HepG2 (cell line): ENCODE measurements around the gene ASXL1. TPM values are rescaled to one million over a fixed set of nuclear protein-coding genes. Genes with fewer than 3 reads are reported as not detected.

Experiments used
- ARID3A ChIP-seq: IDR thresholded peaks from 2 replicates; pipeline ENCODE4 v1.6.1; 2012; ENCODE audit warnings: low read depth, low read length, improper control_type of control experiment
- CSRNP1 ChIP-seq: sonication (generic); formaldehyde crosslinking; IDR thresholded peaks from 2 replicates; pipeline ENCODE4 v1.8.1; 2023; ENCODE audit warnings: mild to moderate bottlenecking, missing genetic modification reagents
- HCFC1 ChIP-seq: fragments of 150-350 bp; IDR thresholded peaks from 2 replicates; pipeline ENCODE4 v1.6.1; 2014; ENCODE audit warnings: low read depth, low read length
- KDM4B ChIP-seq: sonication (generic); formaldehyde crosslinking; IDR thresholded peaks from 2 replicates; pipeline ENCODE4 v1.4.0; 2020; ENCODE audit warnings: missing genetic modification reagents
- NBN ChIP-seq: fragments of 450-650 bp; conservative IDR thresholded peaks from 2 replicates; pipeline ENCODE4 v1.6.1; 2017
- PLSCR1 ChIP-seq: sonication (generic); formaldehyde crosslinking; IDR thresholded peaks from 2 replicates; pipeline ENCODE4 v1.5.0; 2020; ENCODE audit warnings: missing genetic modification reagents, mild to moderate bottlenecking, borderline replicate concordance
- RFX1 ChIP-seq: fragments of 450-650 bp; IDR thresholded peaks from 2 replicates; pipeline ENCODE4 v1.6.1; 2017
- SALL1 ChIP-seq: sonication (generic); formaldehyde crosslinking; IDR thresholded peaks from 2 replicates; pipeline ENCODE4 v1.8.0; 2022; ENCODE audit warnings: mild to moderate bottlenecking, missing genetic modification reagents
- SIX1 ChIP-seq: sonication (generic); formaldehyde crosslinking; IDR thresholded peaks from 2 replicates; pipeline ENCODE4 v1.4.0; 2020; ENCODE audit warnings: missing genetic modification reagents, borderline replicate concordance
- SMAD1 ChIP-seq: sonication (generic); formaldehyde crosslinking; IDR thresholded peaks from 2 replicates; pipeline ENCODE4 v1.4.0; 2020; ENCODE audit warnings: missing genetic modification reagents, low read depth, mild to moderate bottlenecking, borderline replicate concordance
- ZFP41 ChIP-seq: sonication (generic); formaldehyde crosslinking; IDR thresholded peaks from 2 replicates; pipeline ENCODE4 v1.4.0; 2020; ENCODE audit warnings: mild to moderate bottlenecking, missing genetic modification reagents, borderline replicate concordance
- ZNF33A ChIP-seq: sonication (generic); formaldehyde crosslinking; IDR thresholded peaks from 2 replicates; pipeline ENCODE4 v1.5.1; 2020; ENCODE audit warnings: missing genetic modification reagents, mild to moderate bottlenecking, moderate library complexity, borderline replicate concordance
- ZNF446 ChIP-seq: sonication (generic); formaldehyde crosslinking; IDR thresholded peaks from 2 replicates; pipeline ENCODE4 v1.5.0; 2020; ENCODE audit warnings: mild to moderate bottlenecking, missing genetic modification reagents
- ZNF598 ChIP-seq: sonication (generic); formaldehyde crosslinking; IDR thresholded peaks from 2 replicates; pipeline ENCODE4 v1.5.1; 2020; ENCODE audit warnings: mild to moderate bottlenecking, missing genetic modification reagents, borderline replicate concordance
- ZNF724P ChIP-seq: sonication (generic); formaldehyde crosslinking; IDR thresholded peaks from 2 replicates; pipeline ENCODE4 v1.8.0; 2022; ENCODE audit warnings: missing genetic modification reagents, borderline replicate concordance
- ZNF841 ChIP-seq: sonication (generic); formaldehyde crosslinking; IDR thresholded peaks from 2 replicates; pipeline ENCODE4 v1.8.1; 2023; ENCODE audit warnings: missing genetic modification reagents, borderline replicate concordance
- polyA plus RNA-seq, 8 experiments: library from polyadenylated mRNA; depleted of rRNA in 3 of 8; stranded (reverse) in 7 of 8; unstranded in 1 of 8; fragments of >200 nt; fragmentation: Illumina TruSeq in 4 of 8; extraction: Trizol in 4 of 8; gene quantifications; 2 replicates each; pipeline versions ENCODE4 v1.2.1 to v1.2.3, GENCODE V29; 2011 to 2016; ENCODE audit warnings: low read depth in 4 of 8, missing spikeins in 1 of 8, mixed read lengths in 1 of 8; ENCODE audit not compliant: insufficient read depth in 1 of 8
- total RNA-seq, 5 experiments: library from RNA; depleted of rRNA; stranded (reverse); fragments of >200 nt; fragmentation: Illumina TruSeq; extraction: Trizol; gene quantifications; 2 replicates each; pipeline ENCODE4 v1.2.3, GENCODE V29; 2016; ENCODE audit warnings: low read depth in 1 of 5
- TF ChIP-seq, protein P1 (sequence below): sonication (generic); formaldehyde crosslinking; IDR thresholded peaks from 2 replicates; pipeline ENCODE4 v1.5.0; 2020; ENCODE audit warnings: mild to moderate bottlenecking, missing genetic modification reagents
- TF ChIP-seq, protein P2 (sequence below): IDR thresholded peaks from 2 replicates; pipeline ENCODE4 v1.6.1; 2016; ENCODE audit warnings: mild to moderate bottlenecking
- TF ChIP-seq, protein P3 (sequence below): sonication (generic); formaldehyde crosslinking; conservative IDR thresholded peaks from 2 replicates; pipeline ENCODE4 v1.8.0; 2022; ENCODE audit warnings: mild to moderate bottlenecking, moderate library complexity, missing genetic modification reagents

ASXL1 gene
- total and polyA plus RNA-seq, 2 of the 13 experiments (the other 11 are each of a cell fraction or from before 2014, with no cell fraction given): 62.1 to 74.8 TPM

DNA sequence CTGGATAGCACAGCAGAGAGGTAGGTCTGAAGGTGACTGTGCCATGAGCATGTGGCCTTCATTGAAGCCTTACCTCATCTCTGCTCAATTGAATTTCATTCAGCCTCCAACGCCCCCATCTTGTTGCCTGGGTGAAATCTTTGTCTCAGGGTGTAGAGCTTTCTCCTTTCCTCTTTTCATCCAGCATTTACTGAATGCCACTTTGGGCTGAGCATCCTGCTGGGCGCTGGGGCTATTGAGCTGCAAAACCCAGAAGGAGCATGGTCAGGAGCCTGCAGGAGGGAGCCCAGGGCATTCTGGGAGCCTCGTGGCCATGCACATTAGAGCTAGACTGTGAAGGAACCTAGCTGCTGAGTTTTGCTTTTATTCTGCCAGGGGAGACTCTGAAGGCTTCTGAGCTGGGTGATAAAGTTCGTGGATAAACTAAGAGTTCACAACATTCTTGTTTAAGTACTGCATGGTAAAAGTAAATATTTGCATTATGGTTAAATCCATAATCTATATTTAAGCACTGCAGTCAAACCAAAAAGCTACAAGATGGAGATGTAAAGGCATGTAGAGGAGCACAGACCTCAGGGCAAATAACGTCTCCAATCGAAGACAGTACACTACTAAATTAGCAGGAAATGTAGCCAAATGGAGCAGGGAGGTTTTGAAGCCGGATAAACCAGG is 13.2 kb upstream of the ASXL1 start (continued):
- TF ChIP-seq, protein P1, sequence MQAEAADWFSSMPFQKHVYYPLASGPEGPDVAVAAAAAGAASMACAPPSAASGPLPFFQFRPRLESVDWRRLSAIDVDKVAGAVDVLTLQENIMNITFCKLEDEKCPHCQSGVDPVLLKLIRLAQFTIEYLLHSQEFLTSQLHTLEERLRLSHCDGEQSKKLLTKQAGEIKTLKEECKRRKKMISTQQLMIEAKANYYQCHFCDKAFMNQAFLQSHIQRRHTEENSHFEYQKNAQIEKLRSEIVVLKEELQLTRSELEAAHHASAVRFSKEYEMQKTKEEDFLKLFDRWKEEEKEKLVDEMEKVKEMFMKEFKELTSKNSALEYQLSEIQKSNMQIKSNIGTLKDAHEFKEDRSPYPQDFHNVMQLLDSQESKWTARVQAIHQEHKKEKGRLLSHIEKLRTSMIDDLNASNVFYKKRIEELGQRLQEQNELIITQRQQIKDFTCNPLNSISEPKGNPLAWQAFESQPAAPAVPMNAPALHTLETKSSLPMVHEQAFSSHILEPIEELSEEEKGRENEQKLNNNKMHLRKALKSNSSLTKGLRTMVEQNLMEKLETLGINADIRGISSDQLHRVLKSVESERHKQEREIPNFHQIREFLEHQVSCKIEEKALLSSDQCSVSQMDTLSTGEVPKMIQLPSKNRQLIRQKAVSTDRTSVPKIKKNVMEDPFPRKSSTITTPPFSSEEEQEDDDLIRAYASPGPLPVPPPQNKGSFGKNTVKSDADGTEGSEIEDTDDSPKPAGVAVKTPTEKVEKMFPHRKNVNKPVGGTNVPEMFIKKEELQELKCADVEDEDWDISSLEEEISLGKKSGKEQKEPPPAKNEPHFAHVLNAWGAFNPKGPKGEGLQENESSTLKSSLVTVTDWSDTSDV (CRISPR knock-in tag): no peak
- no peak for TF ChIP-seq RFX1
- no peak for TF ChIP-seq ZFP41 (CRISPR knock-in tag)
- TF ChIP-seq ZNF598: peak; percentile 85; the same call in 1 of the 2 replicates
- TF ChIP-seq ZNF446 (CRISPR knock-in tag): no peak
- no peak for TF ChIP-seq CSRNP1 (CRISPR knock-in tag)
- no peak for TF ChIP-seq NBN
- TF ChIP-seq SMAD1: no peak
- TF ChIP-seq, protein P2, sequence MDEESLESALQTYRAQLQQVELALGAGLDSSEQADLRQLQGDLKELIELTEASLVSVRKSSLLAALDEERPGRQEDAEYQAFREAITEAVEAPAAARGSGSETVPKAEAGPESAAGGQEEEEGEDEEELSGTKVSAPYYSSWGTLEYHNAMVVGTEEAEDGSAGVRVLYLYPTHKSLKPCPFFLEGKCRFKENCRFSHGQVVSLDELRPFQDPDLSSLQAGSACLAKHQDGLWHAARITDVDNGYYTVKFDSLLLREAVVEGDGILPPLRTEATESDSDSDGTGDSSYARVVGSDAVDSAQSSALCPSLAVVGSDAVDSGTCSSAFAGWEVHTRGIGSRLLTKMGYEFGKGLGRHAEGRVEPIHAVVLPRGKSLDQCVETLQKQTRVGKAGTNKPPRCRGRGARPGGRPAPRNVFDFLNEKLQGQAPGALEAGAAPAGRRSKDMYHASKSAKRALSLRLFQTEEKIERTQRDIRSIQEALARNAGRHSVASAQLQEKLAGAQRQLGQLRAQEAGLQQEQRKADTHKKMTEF: peak; percentile 62; the same call in 1 of the 2 replicates
- no peak for TF ChIP-seq ZNF33A (CRISPR knock-in tag)
- TF ChIP-seq ZNF724P (CRISPR knock-in tag): no peak
- TF ChIP-seq ARID3A: peak; percentile 61; the same call in 1 of the 2 replicates
- TF ChIP-seq KDM4B (CRISPR knock-in tag): 0 out of 2 replicates have a peak, but pooled peaks have one; percentile 46
- TF ChIP-seq, protein P3, sequence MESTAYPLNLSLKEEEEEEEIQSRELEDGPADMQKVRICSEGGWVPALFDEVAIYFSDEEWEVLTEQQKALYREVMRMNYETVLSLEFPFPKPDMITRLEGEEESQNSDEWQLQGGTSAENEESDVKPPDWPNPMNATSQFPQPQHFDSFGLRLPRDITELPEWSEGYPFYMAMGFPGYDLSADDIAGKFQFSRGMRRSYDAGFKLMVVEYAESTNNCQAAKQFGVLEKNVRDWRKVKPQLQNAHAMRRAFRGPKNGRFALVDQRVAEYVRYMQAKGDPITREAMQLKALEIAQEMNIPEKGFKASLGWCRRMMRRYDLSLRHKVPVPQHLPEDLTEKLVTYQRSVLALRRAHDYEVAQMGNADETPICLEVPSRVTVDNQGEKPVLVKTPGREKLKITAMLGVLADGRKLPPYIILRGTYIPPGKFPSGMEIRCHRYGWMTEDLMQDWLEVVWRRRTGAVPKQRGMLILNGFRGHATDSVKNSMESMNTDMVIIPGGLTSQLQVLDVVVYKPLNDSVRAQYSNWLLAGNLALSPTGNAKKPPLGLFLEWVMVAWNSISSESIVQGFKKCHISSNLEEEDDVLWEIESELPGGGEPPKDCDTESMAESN (CRISPR knock-in tag): no peak
- no peak for TF ChIP-seq PLSCR1 (CRISPR knock-in tag)
- no peak for TF ChIP-seq HCFC1
- TF ChIP-seq SIX1 (CRISPR knock-in tag): no peak
- TF ChIP-seq SALL1 (CRISPR knock-in tag): peak; percentile 82
- TF ChIP-seq ZNF841: no peak
